Measurements from ENCODE around the gene TMX2. TPM values are rescaled to one million over a fixed set of nuclear protein-coding genes. Genes with fewer than 3 reads are reported as not detected.

Gene TMX2
- total and polyA plus RNA-seq, 9 of the 15 experiments (the other 6 are each of a cell fraction or from before 2014, with no cell fraction given) = 176 to 433 (median 227) TPM

DNA sequence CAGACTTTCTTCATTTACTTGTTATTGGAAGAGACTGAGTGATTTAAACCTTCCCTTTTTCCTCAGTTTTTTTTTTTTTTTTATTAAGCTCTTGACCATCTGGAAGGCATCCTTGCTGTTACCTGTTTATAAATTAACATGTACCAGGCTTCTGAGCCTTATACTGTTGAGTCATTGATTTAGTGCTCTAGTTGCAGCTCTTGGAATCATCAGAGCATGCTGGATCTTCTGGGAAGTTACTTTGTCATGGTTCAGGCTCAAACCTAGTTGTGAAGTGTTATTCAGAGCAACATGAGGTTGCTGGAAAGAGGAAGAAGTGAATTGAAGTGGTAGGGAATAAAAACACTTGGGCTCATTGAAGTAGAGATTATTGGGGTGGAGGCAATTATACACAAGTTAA is 38.1 kb upstream of the TMX2 start:
- no peak overlapping the region for H2AFZ ChIP-seq (ENCODE audit: low read depth, low read length)
- BruUV-seq (replicated peaks) = no TSS peak
- intact Hi-C loops (cut with micrococcal nuclease) = no loop called here
- no peaks in the 10 kb centered on the region for H3K27me3 ChIP-seq (ENCODE audit: control insufficient read depth in 2 of 2, insufficient read depth in 2 of 2, low read length in 2 of 2)
- H3K4me2 ChIP-seq (ENCODE audit: insufficient read depth, low read length) = no peak overlapping the region
- no peak overlapping the region for H3K9ac ChIP-seq (ENCODE audit: insufficient read depth in 1 of 2, low read depth in 2 of 2, low read length in 2 of 2)
- in situ Hi-C loops (cut with MboI) = loop anchor here (25.0 kb wide), 1 partner anchor 838 kb away; the partner anchor contains the start of gene OR5B21
- FAIRE-seq (no peak), ATAC-seq (no peak), DNase-seq (ENCODE audit: extremely low read depth in 1 of 4, low spot score in 3 of 4) (no peak)
- CTCF ChIA-PET (ENCODE audit: low intra/inter-chr PET ratio) = interaction anchor here (0.7 kb wide), 1 partner anchor 34 kb away, joined by 3 read pairs; no protein-coding TSS in a partner anchor
- H3K9me1 ChIP-seq (ENCODE audit: control insufficient read depth, insufficient read depth, low read length) = no peaks in the 10 kb centered on the region
- POLR2A ChIA-PET = interaction anchor here (2.3 kb wide), 1 partner anchor 38 kb away, joined by 7 read pairs; the partner anchor contains the start of genes MED19 and TMX2
- peaks cover 89% of the 10 kb centered on the region for H3K79me2 ChIP-seq (ENCODE audit: control insufficient read depth, insufficient read depth, low read length)
- no peak overlapping the region for H3K27ac ChIP-seq (ENCODE audit: extremely low read depth, low read depth, low read length)
- H3K36me3 ChIP-seq (ENCODE audit: control insufficient read depth, insufficient read depth, low read length) = peaks cover 76% of the 10 kb centered on the region
- H4K20me1 ChIP-seq (replicated peaks; ENCODE audit: control insufficient read depth, insufficient read depth, low read length) = 0 out of 2 replicates have a peak, but pooled peaks cover 3% of the 10 kb centered on the region
- H3K4me3 ChIP-seq = no peak overlapping the region
- peaks cover 3 to 6% of the 10 kb centered on the region in 2 experiments; a peak in 4 of 5 replicates for H3K4me1 ChIP-seq (replicated peaks in 1 of 2; ENCODE audit: control insufficient read depth in 2 of 2, insufficient read depth in 2 of 2, low read length in 2 of 2)
- no peaks in the 10 kb centered on the region for H3K9me3 ChIP-seq (replicated peaks; ENCODE audit: control insufficient read depth, insufficient read depth, low read depth, low read length)
- TF ChIP-seq ZNF212 (CRISPR knock-in tag; IDR thresholded peaks at IDR 0.05) = no peak

DNA sequence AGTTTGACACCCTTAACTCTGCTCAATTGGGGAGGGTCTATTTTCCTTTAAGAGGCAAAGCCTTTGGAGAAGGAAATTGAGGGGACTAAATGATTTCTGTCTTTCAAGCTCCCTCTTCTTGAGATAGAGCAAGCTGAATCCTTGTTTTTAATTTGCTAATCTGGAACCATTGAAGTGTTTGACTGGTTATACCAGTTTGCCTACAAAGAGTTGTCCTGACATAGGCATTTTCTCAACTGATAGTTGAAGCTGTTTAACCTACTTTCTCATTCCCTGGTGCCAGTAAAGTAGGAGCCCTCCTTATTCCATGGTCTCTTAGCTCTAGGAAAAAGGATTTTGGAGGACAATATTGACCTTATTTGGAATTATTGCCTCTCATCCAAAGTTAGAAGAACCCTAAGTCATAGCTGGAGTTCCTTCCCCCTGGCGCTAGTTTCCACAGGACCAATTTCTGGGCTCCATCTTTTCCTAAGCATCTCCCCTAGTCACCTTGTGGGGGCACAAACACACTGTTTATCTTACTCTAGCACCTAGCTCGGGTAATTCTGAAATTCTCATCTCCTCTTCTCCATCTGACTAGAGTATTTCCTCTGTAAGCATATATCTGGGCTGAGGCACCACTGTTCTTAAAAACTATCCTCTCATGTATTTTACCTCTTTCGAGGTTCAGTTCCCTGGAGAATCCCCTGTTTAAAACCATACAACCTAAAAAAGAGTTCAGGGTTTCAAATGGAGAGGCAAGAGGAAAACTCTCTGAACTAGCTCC is 37.0 kb upstream of the TMX2 start:
- Histone ChIP-seq H3K4me3 (no peak overlapping the region), H3K27ac (ENCODE audit: extremely low read depth, low read depth, low read length) (no peak overlapping the region), H3K4me2 (ENCODE audit: insufficient read depth, low read length) (no peak overlapping the region), H3K79me2 (ENCODE audit: control insufficient read depth, insufficient read depth, low read length) (peaks cover 89% of the 10 kb centered on the region), H4K20me1 (replicated peaks; ENCODE audit: control insufficient read depth, insufficient read depth, low read length) (peaks cover 11% of the 10 kb centered on the region), H3K9me3 (replicated peaks; ENCODE audit: control insufficient read depth, insufficient read depth, low read depth, low read length) (no peaks in the 10 kb centered on the region), H3K27me3 (ENCODE audit: control insufficient read depth in 2 of 2, insufficient read depth in 2 of 2, low read length in 2 of 2) (no peaks in the 10 kb centered on the region), H2AFZ (ENCODE audit: low read depth, low read length) (no peak overlapping the region), H3K4me1 (replicated peaks in 1 of 2; ENCODE audit: control insufficient read depth in 2 of 2, insufficient read depth in 2 of 2, low read length in 2 of 2) (peaks cover 0 to 12% of the 10 kb centered on the region in 2 experiments; a peak in 2 of 5 replicates), H3K9me1 (ENCODE audit: control insufficient read depth, insufficient read depth, low read length) (no peaks in the 10 kb centered on the region), H3K36me3 (ENCODE audit: control insufficient read depth, insufficient read depth, low read length) (peaks cover 80% of the 10 kb centered on the region), H3K9ac (ENCODE audit: insufficient read depth in 1 of 2, low read depth in 2 of 2, low read length in 2 of 2) (no peak overlapping the region)
- FAIRE-seq (no peak), ATAC-seq (peak; percentile 25; the same call in 2 of the 3 replicates), DNase-seq (ENCODE audit: extremely low read depth in 1 of 4, low spot score in 3 of 4) (no peak)
- POLR2A ChIA-PET = interaction anchor here (0.7 to 2.3 kb wide), 4 partner anchors 12 to 107 kb away, joined by 3 to 7 read pairs (median 3); partner anchors contain the start of genes MED19 and TMX2
- TF ChIP-seq ZNF644 (tag; IDR thresholded peaks at IDR 0.05; ENCODE audit: low read depth) (no peak), MTA2 (IDR thresholded peaks at IDR 0.05; ENCODE audit: low read depth) (no peak), HDAC8 (tag; IDR thresholded peaks at IDR 0.05) (no peak), RAD21 (CRISPR knock-in tag; conservative IDR thresholded peaks at IDR 0.05 in 1 of 2, IDR thresholded peaks at IDR 0.05 in 1 of 2) (peak in 1 of 2 experiments; percentile 31; a peak in 2 of 4 replicates), TSC22D4 (tag; IDR thresholded peaks at IDR 0.05) (no peak), RNF2 (IDR thresholded peaks at IDR 0.05) (no peak)
- TF ChIP-seq, protein P1, sequence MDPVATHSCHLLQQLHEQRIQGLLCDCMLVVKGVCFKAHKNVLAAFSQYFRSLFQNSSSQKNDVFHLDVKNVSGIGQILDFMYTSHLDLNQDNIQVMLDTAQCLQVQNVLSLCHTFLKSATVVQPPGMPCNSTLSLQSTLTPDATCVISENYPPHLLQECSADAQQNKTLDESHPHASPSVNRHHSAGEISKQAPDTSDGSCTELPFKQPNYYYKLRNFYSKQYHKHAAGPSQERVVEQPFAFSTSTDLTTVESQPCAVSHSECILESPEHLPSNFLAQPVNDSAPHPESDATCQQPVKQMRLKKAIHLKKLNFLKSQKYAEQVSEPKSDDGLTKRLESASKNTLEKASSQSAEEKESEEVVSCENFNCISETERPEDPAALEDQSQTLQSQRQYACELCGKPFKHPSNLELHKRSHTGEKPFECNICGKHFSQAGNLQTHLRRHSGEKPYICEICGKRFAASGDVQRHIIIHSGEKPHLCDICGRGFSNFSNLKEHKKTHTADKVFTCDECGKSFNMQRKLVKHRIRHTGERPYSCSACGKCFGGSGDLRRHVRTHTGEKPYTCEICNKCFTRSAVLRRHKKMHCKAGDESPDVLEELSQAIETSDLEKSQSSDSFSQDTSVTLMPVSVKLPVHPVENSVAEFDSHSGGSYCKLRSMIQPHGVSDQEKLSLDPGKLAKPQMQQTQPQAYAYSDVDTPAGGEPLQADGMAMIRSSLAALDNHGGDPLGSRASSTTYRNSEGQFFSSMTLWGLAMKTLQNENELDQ (CRISPR knock-in tag; IDR thresholded peaks at IDR 0.05; ENCODE audit: borderline replicate concordance) = no peak
- BruUV-seq (replicated peaks) = no TSS peak
- 76% methylated on average over 3 of the region's 3 CpGs for WGBS (ENCODE audit: insufficient coverage, low coverage, missing lambda C conversion rate)
- intact Hi-C loops (cut with micrococcal nuclease) = no loop called here
- CTCF ChIA-PET (ENCODE audit: low intra/inter-chr PET ratio) = no interaction called here
- in situ Hi-C loops (cut with MboI) = no loop called here
